CD4-positive, alpha-beta T cell treated with Interleukin-15 for 4 hours (primary cell): Measurements from ENCODE around the gene FAM53A.

Source experiments
- DNase-seq: peaks from one replicate; pipeline ENCODE4 v3.0.0-alpha.2; 2020; ENCODE audit warnings: low spot score

The FAM53A gene

DNA sequence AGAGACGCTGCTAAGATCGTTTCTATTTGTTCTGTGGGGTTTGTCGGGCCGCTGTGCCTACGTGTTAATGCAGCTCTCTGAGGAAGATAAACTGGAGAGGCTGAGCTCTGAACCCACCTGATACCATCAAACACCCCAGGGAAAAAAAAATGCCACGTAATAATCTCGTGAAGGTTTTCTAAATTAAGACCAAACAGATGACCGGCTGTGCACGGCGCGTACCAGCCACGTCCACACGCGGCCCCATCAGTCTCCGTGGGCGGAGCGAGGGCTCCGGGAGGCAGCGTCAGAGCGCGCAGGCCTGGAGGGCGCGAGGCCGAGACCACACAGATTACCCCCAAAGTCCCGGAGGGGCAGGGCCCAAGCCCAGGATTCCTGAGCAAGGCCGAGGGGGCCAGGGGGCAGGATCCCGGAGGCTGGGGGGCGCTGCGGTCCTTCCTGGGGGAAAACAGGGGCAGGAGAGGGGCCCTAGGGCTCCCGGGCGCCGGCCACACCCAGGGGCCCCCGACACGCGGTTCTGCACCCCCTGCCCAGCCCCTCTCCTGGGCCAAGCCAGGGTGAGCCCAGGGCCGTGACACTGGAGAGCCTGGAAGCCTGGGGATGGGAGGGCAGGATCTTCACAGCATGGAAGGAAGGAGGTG is 91.9 kb downstream of the FAM53A start:
- no peak for DNase-seq

GRCh38 chr4:1591107-1591506 is 93.0 kb downstream of the FAM53A start:
- DNase-seq = no peak

GRCh38 chr4:1590244-1590643 is 93.9 kb downstream of the FAM53A start:
- DNase-seq = no peak
